Prostate gland (tissue), 2 donors: Measurements from ENCODE around the gene TSHZ1. TPM values are rescaled to one million over a fixed set of nuclear protein-coding genes. Genes with fewer than 3 reads are reported as not detected.

Experiments
- DNase-seq: peaks from one replicate; pipeline ENCODE4 v3.0.0-alpha.2; 2019; ENCODE audit warnings: low spot score
- H3K27ac ChIP-seq, 2 donors: fragments of 200-600 bp; sonication (generic); 2 replicates each; pipeline ENCODE4 v1.5.1; 2017 to 2019
- H3K27me3 ChIP-seq: fragments of 200-600 bp; sonication (generic); replicated peaks from 2 replicates; pipeline ENCODE4 v1.5.1; 2019; ENCODE audit not compliant: insufficient read depth
- H3K36me3 ChIP-seq, 2 donors: fragments of 200-600 bp; sonication (generic); 1 replicate in 1 of 2; 2 replicates in 1 of 2; pipeline versions ENCODE4 v1.5.1 to v1.8.1; 2017 to 2019
- H3K4me1 ChIP-seq: fragments of 200-600 bp; sonication (generic); replicated peaks from 2 replicates; pipeline ENCODE4 v1.5.1; 2019
- H3K4me3 ChIP-seq, 2 donors: fragments of 200-600 bp; sonication (generic); 2 replicates each; pipeline ENCODE4 v1.5.1; 2017 to 2019
- H3K9me3 ChIP-seq: fragments of 200-600 bp; sonication (generic); 2 replicates; pipeline ENCODE4 v1.5.1; 2017
- CTCF ChIP-seq, 4 experiments: fragments of 200-600 bp in 2 of 4; fragments of 450-650 bp in 2 of 4; sonication (generic) in 2 of 4; IDR thresholded peaks; 1 replicate in 3 of 4; 2 replicates in 1 of 4; pipeline ENCODE4 v1.5.1; 2016 to 2019; ENCODE audit warnings: antibody characterized with exemption in 4 of 4, mild to moderate bottlenecking in 2 of 4, moderate library complexity in 2 of 4
- POLR2A ChIP-seq: fragments of 450-650 bp; IDR thresholded peaks from one replicate; pipeline ENCODE4 v1.6.1; 2016; ENCODE audit warnings: antibody characterized with exemption, mild to moderate bottlenecking
- WGBS: methylation state at CpG from one replicate; pipeline ENCODE4 v1.1.5; 2018; 5-methylcytosine and 5-hydroxymethylcytosine counted together
- intact Hi-C: fragments of 100-400 bp; cut with DNase I; formaldehyde crosslinking; loops from one replicate; pipeline ENCODE4 v1.14.2; 2022
- total RNA-seq, 2 donors: library from RNA; depleted of rRNA; stranded (reverse); fragments of >200 nt; gene quantifications; one replicate each; pipeline ENCODE4 v1.1.0, GENCODE V29; 2016

The TSHZ1 gene
- total RNA-seq, 2 donors from 2014 or later: 18.2 to 48.6 TPM

DNA sequence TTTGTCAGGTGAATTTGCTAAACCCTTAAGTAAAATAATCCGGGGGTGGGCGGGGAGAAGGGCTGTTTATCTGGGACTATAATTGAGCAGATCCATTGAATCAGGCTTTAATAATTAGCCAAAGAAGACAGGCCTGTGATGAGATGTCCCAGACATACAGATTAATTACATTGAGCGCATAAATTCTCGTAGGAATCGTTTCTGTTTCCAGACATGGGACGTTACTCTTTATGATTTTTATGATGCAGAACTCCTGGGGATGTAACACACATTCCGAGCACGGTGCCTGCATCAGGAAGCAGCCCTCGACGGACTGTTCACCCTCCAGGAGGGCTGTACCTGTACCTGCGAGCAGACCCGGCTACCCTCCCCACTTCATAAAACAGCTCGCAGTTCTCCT is 128.0 kb downstream of the TSHZ1 start:
- no peak for DNase-seq

More for the DNA sequence above, 128.0 kb downstream of the TSHZ1 start:
- no peak overlapping the region for H3K4me3 ChIP-seq
- H3K36me3 ChIP-seq: no peaks in the 10 kb centered on the region
- TF ChIP-seq CTCF (IDR thresholded peaks at IDR 0.05): no peak
- no peak for TF ChIP-seq POLR2A
- intact Hi-C loops: no loop called here
- no peaks in the 10 kb centered on the region for H3K4me1 ChIP-seq
- H3K27me3 ChIP-seq: no peaks in the 10 kb centered on the region
- no peaks in the 10 kb centered on the region for H3K9me3 ChIP-seq
- WGBS: 54% methylated on average over 13 of the region's 13 CpGs
- no peak overlapping the region for H3K27ac ChIP-seq

Other genes starting within 250 kb of the TSHZ1 start
- 10 to 100 TPM; 25.6 to 32.2 TPM for gene PTGR3, start 1.7 kb upstream of the TSHZ1 start, total RNA-seq
- under 1 TPM in 1 of 2 donors, not detected in 1; 0.51 TPM for gene SMIM21, start 216.9 kb downstream of the TSHZ1 start, total RNA-seq